Measurements from ENCODE around the gene SCNM1. TPM values are rescaled to one million over a fixed set of nuclear protein-coding genes. Genes with fewer than 3 reads are reported as not detected.
A peak's percentile ranks its signal among the peaks of the same experiment; 100 is the strongest.

The SCNM1 gene
- total RNA-seq = 25.3 and 26.8 TPM in 2 replicates

- peaks cover 29% of the 10 kb centered on the region for H3K36me3 ChIP-seq (ENCODE audit: insufficient read depth, low read length)
- peaks cover 22% of the 10 kb centered on the region for H3K4me1 ChIP-seq (ENCODE audit: insufficient read depth, low read length)
- peaks cover 28% of the 10 kb centered on the region for H3K79me2 ChIP-seq (ENCODE audit: insufficient read depth, low read length)
- peak within 1 kb of the TSS; percentile 81 for H3K4me3 ChIP-seq (ENCODE audit: insufficient read depth, low read length)
- H4K20me1 ChIP-seq (ENCODE audit: insufficient read depth, low read length) = no peaks in the 10 kb centered on the region
- DNase-seq (ENCODE audit: insufficient read length, low spot score, missing footprints) = peak; percentile 95
- H3K27ac ChIP-seq (ENCODE audit: low read depth, low read length) = peak within 1 kb of the TSS; percentile 84
- H3K27me3 ChIP-seq (ENCODE audit: insufficient read depth, low read length) = no peaks in the 10 kb centered on the region
- H3K9me3 ChIP-seq (ENCODE audit: low read depth, low read length) = no peaks in the 10 kb centered on the region
- H3K4me2 ChIP-seq (ENCODE audit: insufficient read depth, low read length) = peak within 1 kb of the TSS; percentile 94
- H2AFZ ChIP-seq (ENCODE audit: low read length) = peak within 1 kb of the TSS; percentile 93
- no peak for TF ChIP-seq CTCF (IDR thresholded peaks at IDR 0.05; ENCODE audit: extremely low read depth, low read depth, low read length)
Observed at GRCh38 chr1:151165738-151166504, at the start of gene SCNM1, which contains the start of gene LYSMD1. Gene SCNM1, plus strand, starts transcription at chr1:151166144. Its CDS starts 9 bp downstream, at chr1:151166153. Gene LYSMD1, minus strand, starts transcription at chr1:151165902. Its CDS starts 644 bp downstream, at chr1:151165258.

- no peak overlapping the region for H3K4me2 ChIP-seq (ENCODE audit: insufficient read depth, low read length)
- H3K9me3 ChIP-seq (ENCODE audit: low read depth, low read length) = no peaks in the 10 kb centered on the region
- no peak for DNase-seq (ENCODE audit: insufficient read length, low spot score, missing footprints)
- H3K4me3 ChIP-seq (ENCODE audit: insufficient read depth, low read length) = no peak overlapping the region
- peaks cover 6% of the 10 kb centered on the region for H3K4me1 ChIP-seq (ENCODE audit: insufficient read depth, low read length)
- no peaks in the 10 kb centered on the region for H3K36me3 ChIP-seq (ENCODE audit: insufficient read depth, low read length)
- no peaks in the 10 kb centered on the region for H3K27me3 ChIP-seq (ENCODE audit: insufficient read depth, low read length)
- H4K20me1 ChIP-seq (ENCODE audit: insufficient read depth, low read length) = no peaks in the 10 kb centered on the region
- no peaks in the 10 kb centered on the region for H3K79me2 ChIP-seq (ENCODE audit: insufficient read depth, low read length)
- no peak overlapping the region for H3K27ac ChIP-seq (ENCODE audit: low read depth, low read length)
- TF ChIP-seq CTCF (IDR thresholded peaks at IDR 0.05; ENCODE audit: extremely low read depth, low read depth, low read length) = no peak
- no peak overlapping the region for H2AFZ ChIP-seq (ENCODE audit: low read length)
Observed at GRCh38 chr1:151124763-151125403, 41.1 kb upstream of the SCNM1 start.

GRCh38 chr1:151128800-151129199, 37.1 kb upstream of the SCNM1 start:
- no peak for TF ChIP-seq CTCF (IDR thresholded peaks at IDR 0.05; ENCODE audit: extremely low read depth, low read depth, low read length)
- no peak overlapping the region for H3K4me2 ChIP-seq (ENCODE audit: insufficient read depth, low read length)
- no peaks in the 10 kb centered on the region for H3K27me3 ChIP-seq (ENCODE audit: insufficient read depth, low read length)
- H3K4me3 ChIP-seq (ENCODE audit: insufficient read depth, low read length) = no peak overlapping the region
- H3K79me2 ChIP-seq (ENCODE audit: insufficient read depth, low read length) = no peaks in the 10 kb centered on the region
- no peak overlapping the region for H3K27ac ChIP-seq (ENCODE audit: low read depth, low read length)
- no peak overlapping the region for H2AFZ ChIP-seq (ENCODE audit: low read length)
- H3K9me3 ChIP-seq (ENCODE audit: low read depth, low read length) = no peaks in the 10 kb centered on the region
- no peaks in the 10 kb centered on the region for H3K36me3 ChIP-seq (ENCODE audit: insufficient read depth, low read length)
- peaks cover 10% of the 10 kb centered on the region for H3K4me1 ChIP-seq (ENCODE audit: insufficient read depth, low read length)
- no peaks in the 10 kb centered on the region for H4K20me1 ChIP-seq (ENCODE audit: insufficient read depth, low read length)
- no peak for DNase-seq (ENCODE audit: insufficient read length, low spot score, missing footprints)

- peak overlapping the region; percentile 83 for H2AFZ ChIP-seq (ENCODE audit: low read length)
- H4K20me1 ChIP-seq (ENCODE audit: insufficient read depth, low read length) = no peaks in the 10 kb centered on the region
- no peak for TF ChIP-seq CTCF (IDR thresholded peaks at IDR 0.05; ENCODE audit: extremely low read depth, low read depth, low read length)
- peak overlapping the region; percentile 64 for H3K4me3 ChIP-seq (ENCODE audit: insufficient read depth, low read length)
- no peaks in the 10 kb centered on the region for H3K9me3 ChIP-seq (ENCODE audit: low read depth, low read length)
- no peak overlapping the region for H3K27ac ChIP-seq (ENCODE audit: low read depth, low read length)
- no peaks in the 10 kb centered on the region for H3K79me2 ChIP-seq (ENCODE audit: insufficient read depth, low read length)
- no peaks in the 10 kb centered on the region for H3K27me3 ChIP-seq (ENCODE audit: insufficient read depth, low read length)
- peak overlapping the region; percentile 91 for H3K4me2 ChIP-seq (ENCODE audit: insufficient read depth, low read length)
- peaks cover 10% of the 10 kb centered on the region for H3K4me1 ChIP-seq (ENCODE audit: insufficient read depth, low read length)
- peak; percentile 98 for DNase-seq (ENCODE audit: insufficient read length, low spot score, missing footprints)
- H3K36me3 ChIP-seq (ENCODE audit: insufficient read depth, low read length) = no peaks in the 10 kb centered on the region
Observed at GRCh38 chr1:151130987-151131586, 34.9 kb upstream of the SCNM1 start.
